ENCODE measurements around the gene WEE1.

- no peak for TF ChIP-seq RARB (CRISPR knock-in tag; IDR thresholded peaks at IDR 0.05)
- no peak for TF ChIP-seq OSR1 (CRISPR knock-in tag; IDR thresholded peaks at IDR 0.05)
- no peak for TF ChIP-seq ZFP30 (CRISPR knock-in tag; IDR thresholded peaks at IDR 0.05)
- TF ChIP-seq POU6F1 (CRISPR knock-in tag; IDR thresholded peaks at IDR 0.05; ENCODE audit: borderline replicate concordance, low read depth): no peak
- no peak for TF ChIP-seq PATZ1 (CRISPR knock-in tag; IDR thresholded peaks at IDR 0.05; ENCODE audit: borderline replicate concordance)
- TF ChIP-seq BACH2 (CRISPR knock-in tag; IDR thresholded peaks at IDR 0.05; ENCODE audit: borderline replicate concordance): no peak
- no peak for TF ChIP-seq ESRRG (CRISPR knock-in tag; IDR thresholded peaks at IDR 0.05)
Observed at GRCh38 chr11:9563196-9563730, 10.2 kb upstream of the WEE1 start.
